Body of pancreas (tissue), 4 donors: ENCODE results near the gene PLA2G4E. TPM values are rescaled to one million over a fixed set of nuclear protein-coding genes. Genes with fewer than 3 reads are reported as not detected.

Experiments used
- ATAC-seq: fragments of 150-250 bp; one replicate; pipeline ENCODE4 v1.9.1; 2016
- DNase-seq, 4 donors: peaks; one replicate each; pipeline ENCODE4 v3.0.0-alpha.2; 2019
- H3K27ac ChIP-seq, 4 donors: fragments of 200-600 bp; sonication (generic); 1 replicate in 3 of 4; 2 replicates in 1 of 4; pipeline versions ENCODE4 v1.5.1 to v1.6.1; 2016 to 2019; ENCODE audit warnings: mild to moderate bottlenecking in 1 of 4, mixed read lengths in 1 of 4, moderate library complexity in 1 of 4
- H3K27me3 ChIP-seq, 2 donors: fragments of 200-600 bp; sonication (generic); one replicate each; pipeline ENCODE4 v1.6.0; 2016; ENCODE audit warnings: mild to moderate bottlenecking in 1 of 2
- H3K36me3 ChIP-seq, 2 donors: fragments of 200-600 bp; sonication (generic); replicated peaks in 1 of 2; 2 replicates each; pipeline ENCODE4 v1.5.1; 2016; ENCODE audit warnings: low read depth in 2 of 2; ENCODE audit not compliant: insufficient read depth in 1 of 2
- H3K4me1 ChIP-seq: fragments of 200-600 bp; sonication (generic); one replicate; pipeline ENCODE4 v1.6.0; 2016
- H3K4me3 ChIP-seq, 2 donors: fragments of 200-600 bp; sonication (generic); 1 replicate in 1 of 2; 2 replicates in 1 of 2; pipeline ENCODE4 v1.5.1; 2016 to 2019
- H3K9me3 ChIP-seq, 3 donors: fragments of 200-600 bp; sonication (generic); 1 replicate in 2 of 3; 2 replicates in 1 of 3; pipeline ENCODE4 v1.5.1; 2016
- CTCF ChIP-seq, 7 experiments: fragments of 450-650 bp in 4 of 7; fragments of 200-600 bp in 3 of 7; sonication (generic) in 3 of 7; IDR thresholded peaks; one replicate each; pipeline ENCODE4 v1.5.1; 2016 to 2019; ENCODE audit warnings: antibody characterized with exemption in 7 of 7
- POLR2A ChIP-seq, 3 donors: fragments of 450-650 bp; IDR thresholded peaks; one replicate each; pipeline ENCODE4 v1.6.1; 2016; ENCODE audit warnings: antibody characterized with exemption in 3 of 3, mild to moderate bottlenecking in 2 of 3
- WGBS, 2 donors: methylation state at CpG; one replicate each; pipeline ENCODE4 v1.1.5; 2017; 5-methylcytosine and 5-hydroxymethylcytosine counted together
- intact Hi-C: fragments of 100-400 bp; cut with DNase I; formaldehyde crosslinking; loops from one replicate; pipeline ENCODE4 v1.15.1; 2023
- total RNA-seq, 2 donors: library from RNA; depleted of rRNA; stranded (reverse); fragments of >200 nt; gene quantifications; one replicate each; pipeline ENCODE4 v1.1.0, GENCODE V29; 2016

PLA2G4E gene
- total RNA-seq, 2 donors from 2014 or later = not detected

DNA sequence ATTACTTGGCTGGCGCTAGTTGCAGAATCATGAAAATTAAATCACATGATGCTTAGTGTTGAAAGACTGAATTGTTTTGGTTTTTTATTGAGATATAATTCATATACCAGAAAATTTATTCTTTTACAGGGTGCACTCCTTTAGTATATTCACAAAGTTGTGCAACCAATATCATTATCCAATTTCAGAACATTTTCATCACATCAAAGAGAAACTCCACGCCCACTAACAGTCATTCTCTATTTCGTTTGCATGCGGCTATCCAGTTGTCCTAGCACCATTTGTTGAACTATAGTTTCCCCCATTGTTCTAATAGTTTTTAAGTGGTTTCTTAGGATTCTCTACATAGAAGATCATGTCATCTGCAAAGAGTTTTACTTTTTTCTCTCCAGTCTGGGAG lies 52.1 kb downstream of the PLA2G4E start:
- TF ChIP-seq POLR2A (IDR thresholded peaks at IDR 0.05) (no peak), CTCF (IDR thresholded peaks at IDR 0.05) (no peak)
- Histone ChIP-seq H3K36me3 (no peaks in the 10 kb centered on the region), H3K27me3 (no peaks in the 10 kb centered on the region), H3K4me3 (no peak overlapping the region), H3K27ac (peak overlapping the region in 1 of 4 donors; percentile 98), H3K9me3 (no peaks in the 10 kb centered on the region), H3K4me1 (peaks cover 49% of the 10 kb centered on the region)
- 69 to 87% methylated on average over 4 of the region's 4 CpGs for WGBS, 2 donors
- DNase-seq = no peak
- intact Hi-C loops = no loop called here
- ATAC-seq = no peak

GRCh38 chr15:41967506-41968206 lies 53.2 kb downstream of the PLA2G4E start:
- intact Hi-C loops = no loop called here
- 58 to 66% methylated on average over 4 of the region's 4 CpGs for WGBS, 2 donors
- ATAC-seq = no peak

DNA sequence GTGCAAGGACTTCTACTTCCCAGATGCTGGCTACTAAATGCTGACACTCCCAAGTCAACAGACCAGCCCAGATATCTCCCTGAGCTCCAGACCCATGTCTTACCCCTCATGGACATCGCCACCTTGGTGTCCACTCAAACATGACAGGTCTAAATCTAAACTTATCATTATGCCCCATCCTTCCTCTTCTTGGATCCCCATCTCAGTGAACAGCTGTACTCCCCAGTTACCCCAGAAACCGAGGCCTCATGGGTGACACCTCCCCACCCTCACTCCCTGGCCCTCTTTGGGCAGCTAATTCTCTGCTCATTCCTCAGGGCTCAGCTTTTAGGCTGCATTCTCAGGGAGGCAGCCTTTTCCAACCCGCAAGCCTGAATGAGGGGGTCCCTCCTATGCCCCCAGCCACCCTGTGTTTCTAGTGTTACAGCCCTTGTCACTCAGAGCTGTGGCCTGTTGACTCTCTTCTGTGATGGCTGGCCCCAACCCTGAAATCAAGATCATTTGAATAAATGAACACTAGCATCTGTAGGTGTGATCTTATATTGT lies 53.8 kb downstream of the PLA2G4E start:
- Histone ChIP-seq H3K36me3 (no peaks in the 10 kb centered on the region), H3K4me1 (peaks cover 53% of the 10 kb centered on the region), H3K4me3 (no peak overlapping the region), H3K27ac (peak overlapping the region in 2 of 4 donors; percentile 4 to 98), H3K9me3 (no peaks in the 10 kb centered on the region), H3K27me3 (no peaks in the 10 kb centered on the region)
- intact Hi-C loops = no loop called here
- no peak for TF ChIP-seq POLR2A (IDR thresholded peaks at IDR 0.05)
- TF ChIP-seq CTCF (IDR thresholded peaks at IDR 0.05) = no peak
- peak in 1 of 4 donors; percentile 6 for DNase-seq
- no peak for ATAC-seq
- 88 to 94% methylated on average over 3 of the region's 3 CpGs for whole genome bisulfite sequencing, 2 donors

More at GRCh38 chr15:41967506-41968206, 53.2 kb downstream of the PLA2G4E start:
- no peak for TF ChIP-seq CTCF (IDR thresholded peaks at IDR 0.05)
- TF ChIP-seq POLR2A (IDR thresholded peaks at IDR 0.05) = no peak
- H3K9me3 ChIP-seq = no peaks in the 10 kb centered on the region
- H3K4me3 ChIP-seq = no peak overlapping the region
- no peaks in the 10 kb centered on the region for H3K27me3 ChIP-seq
- no peaks in the 10 kb centered on the region for H3K36me3 ChIP-seq
- peak in 1 of 4 donors; percentile 59 for DNase-seq
- H3K4me1 ChIP-seq = peaks cover 46% of the 10 kb centered on the region
- H3K27ac ChIP-seq = peak overlapping the region in 3 of 4 donors; percentile 44 to 98 (median 66)

GRCh38 chr15:41966414-41966812 lies 54.4 kb downstream of the PLA2G4E start:
- intact Hi-C loops = no loop called here
- Histone ChIP-seq H3K27ac (peak overlapping the region in 2 of 4 donors; percentile 7 to 34), H3K9me3 (no peaks in the 10 kb centered on the region), H3K4me3 (no peak overlapping the region), H3K36me3 (no peaks in the 10 kb centered on the region), H3K27me3 (no peaks in the 10 kb centered on the region), H3K4me1 (peaks cover 59% of the 10 kb centered on the region)
- no peak for DNase-seq
- TF ChIP-seq POLR2A (IDR thresholded peaks at IDR 0.05) = no peak
- ATAC-seq = no peak
- WGBS, 2 donors = 71 to 76% methylated on average over 4 of the region's 4 CpGs

- H3K27ac ChIP-seq = peak overlapping the region in 2 of 4 donors; percentile 7 to 34
- TF ChIP-seq POLR2A (IDR thresholded peaks at IDR 0.05) (no peak), CTCF (IDR thresholded peaks at IDR 0.05) (peak in 1 of 7 experiments; percentile 22)
- intact Hi-C loops = no loop called here
Observed at GRCh38 chr15:41965441-41966413, 55.1 kb downstream of the PLA2G4E start.

More at GRCh38 chr15:41965441-41966413, 55.1 kb downstream of the PLA2G4E start:
- Histone ChIP-seq H3K4me1 (peaks cover 60% of the 10 kb centered on the region), H3K36me3 (no peaks in the 10 kb centered on the region), H3K4me3 (no peak overlapping the region), H3K27me3 (no peaks in the 10 kb centered on the region), H3K9me3 (no peaks in the 10 kb centered on the region)
- DNase-seq (peak; percentile 55 to 70 (median 64)), ATAC-seq (peak; percentile 33)
- 72 to 77% methylated on average over 15 of the region's 15 CpGs for WGBS, 2 donors
